ENCODE measurements around the gene COX4I1. TPM values are rescaled to one million over a fixed set of nuclear protein-coding genes. Genes with fewer than 3 reads are reported as not detected.
A peak's percentile ranks its signal among the peaks of the same experiment; 100 is the strongest.
"Not testable (repeated sequence)": the region's sequence is repeated elsewhere in the genome, so short reads cannot be mapped to it uniquely, and the experiment has no call there.

The COX4I1 gene
- total RNA-seq, 1 donor = 297 TPM

DNA sequence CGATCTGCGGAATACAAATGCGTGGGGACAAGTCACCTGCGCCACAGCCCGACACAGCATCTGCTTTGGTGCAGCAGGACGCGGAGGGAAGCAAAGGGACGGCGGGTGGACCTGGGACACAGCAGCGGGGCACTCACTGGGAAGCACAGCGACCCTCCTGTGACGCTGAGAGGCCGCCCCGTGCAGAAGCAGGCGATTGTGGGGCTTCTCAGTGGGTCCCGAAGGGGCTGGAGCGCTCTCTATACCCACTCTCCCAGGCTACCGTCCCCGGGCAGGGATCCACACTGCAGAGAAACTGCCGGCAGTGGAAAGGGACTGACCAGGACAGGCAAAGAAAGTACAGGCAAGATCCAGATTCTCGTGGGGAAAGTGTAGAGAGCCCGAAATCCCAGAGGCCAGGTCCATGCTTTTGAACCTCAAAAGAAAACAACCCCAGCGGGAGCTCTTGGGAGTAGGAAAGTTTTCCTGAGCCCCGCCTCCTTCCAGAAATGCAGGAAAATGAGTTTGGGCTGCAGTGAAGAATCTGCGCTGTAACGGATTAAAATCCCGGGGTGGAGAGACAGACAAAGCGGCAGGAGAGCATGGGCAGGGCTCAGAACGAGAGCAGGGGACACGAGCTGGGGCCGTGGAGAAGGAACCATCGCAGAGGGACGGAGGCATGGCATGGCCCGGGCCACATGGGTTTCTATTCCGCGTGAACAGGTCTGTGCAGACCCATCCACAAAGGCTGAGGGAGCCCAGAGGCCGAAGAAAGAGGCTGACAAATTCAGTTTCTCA, 12.7 kb downstream of the COX4I1 start:
- H3K36me3 ChIP-seq (ENCODE audit: insufficient read depth, low read length) = no peaks in the 10 kb centered on the region
- no peak overlapping the region for H3K4me3 ChIP-seq (ENCODE audit: insufficient read depth, low read length)
- H3K9me3 ChIP-seq (ENCODE audit: low read depth, low read length) = no peaks in the 10 kb centered on the region
- DNase-seq (ENCODE audit: insufficient read length, low spot score, missing footprints) = peak; percentile 79
- no peaks in the 10 kb centered on the region for H4K20me1 ChIP-seq (ENCODE audit: insufficient read depth, low read length)
- no peaks in the 10 kb centered on the region for H3K4me1 ChIP-seq (ENCODE audit: insufficient read depth, low read length)
- peaks cover 27% of the 10 kb centered on the region for H3K27me3 ChIP-seq (ENCODE audit: insufficient read depth, low read length)
- no peak overlapping the region for H2AFZ ChIP-seq (ENCODE audit: low read length)
- no peak overlapping the region for H3K4me2 ChIP-seq (ENCODE audit: insufficient read depth, low read length)
- no peak for TF ChIP-seq CTCF (IDR thresholded peaks at IDR 0.05; ENCODE audit: extremely low read depth, low read depth, low read length)
- no peak overlapping the region for H3K27ac ChIP-seq (ENCODE audit: low read depth, low read length)
- no peaks in the 10 kb centered on the region for H3K79me2 ChIP-seq (ENCODE audit: insufficient read depth, low read length)

DNA sequence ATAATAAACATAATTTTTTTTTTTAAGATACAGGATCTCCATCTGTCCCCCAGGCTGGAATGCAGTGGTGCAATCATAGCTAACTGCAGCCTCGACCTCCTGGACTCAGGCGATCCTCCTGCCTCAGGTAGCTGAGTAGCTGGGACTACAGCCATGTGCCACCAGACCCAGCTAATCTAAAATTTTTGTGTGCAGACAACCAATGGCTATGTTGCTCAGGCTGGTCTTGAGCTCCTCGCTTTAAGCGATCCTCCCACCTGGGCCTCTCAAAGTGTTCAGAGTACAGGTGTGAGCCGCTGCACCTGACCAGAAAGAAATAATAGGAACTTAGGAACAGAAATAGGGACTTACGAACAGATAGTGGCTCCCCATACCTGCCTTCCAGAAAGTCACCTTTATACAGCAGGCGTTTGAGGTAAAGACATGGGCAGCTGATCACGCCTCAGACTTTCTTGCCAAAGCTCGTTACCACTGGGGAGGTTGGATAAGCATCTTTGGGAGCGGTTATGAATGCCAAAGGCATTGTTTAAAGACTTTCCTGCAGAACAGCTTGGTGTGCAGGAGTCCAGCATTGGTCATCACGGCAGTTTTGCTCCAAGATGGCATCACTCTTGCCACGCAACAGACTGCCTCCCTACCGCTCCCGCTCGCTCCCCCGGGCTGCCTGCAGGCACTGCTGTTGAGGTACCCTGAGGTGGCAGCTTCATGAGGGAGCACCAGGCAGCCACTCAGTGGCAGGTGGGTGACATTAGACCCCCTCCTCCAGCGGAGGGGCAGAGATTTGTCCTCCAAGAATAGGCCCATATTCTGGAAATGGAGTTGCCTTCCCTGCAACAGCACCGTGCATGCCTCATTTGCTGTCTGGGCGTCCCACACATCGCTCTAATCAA, 13.6 kb downstream of the COX4I1 start:
- Histone ChIP-seq H3K4me2 (ENCODE audit: insufficient read depth, low read length) (no peak overlapping the region), H3K27me3 (ENCODE audit: insufficient read depth, low read length) (peaks cover 29% of the 10 kb centered on the region), H3K27ac (ENCODE audit: low read depth, low read length) (no peak overlapping the region), H3K79me2 (ENCODE audit: insufficient read depth, low read length) (no peaks in the 10 kb centered on the region), H3K9me3 (ENCODE audit: low read depth, low read length) (no peaks in the 10 kb centered on the region), H3K4me1 (ENCODE audit: insufficient read depth, low read length) (no peaks in the 10 kb centered on the region), H2AFZ (ENCODE audit: low read length) (no peak overlapping the region), H4K20me1 (ENCODE audit: insufficient read depth, low read length) (no peaks in the 10 kb centered on the region), H3K36me3 (ENCODE audit: insufficient read depth, low read length) (no peaks in the 10 kb centered on the region), H3K4me3 (ENCODE audit: insufficient read depth, low read length) (no peak overlapping the region)
- DNase-seq (ENCODE audit: insufficient read length, low spot score, missing footprints) = no peak
- TF ChIP-seq CTCF (IDR thresholded peaks at IDR 0.05; ENCODE audit: extremely low read depth, low read depth, low read length) = no peak

DNA sequence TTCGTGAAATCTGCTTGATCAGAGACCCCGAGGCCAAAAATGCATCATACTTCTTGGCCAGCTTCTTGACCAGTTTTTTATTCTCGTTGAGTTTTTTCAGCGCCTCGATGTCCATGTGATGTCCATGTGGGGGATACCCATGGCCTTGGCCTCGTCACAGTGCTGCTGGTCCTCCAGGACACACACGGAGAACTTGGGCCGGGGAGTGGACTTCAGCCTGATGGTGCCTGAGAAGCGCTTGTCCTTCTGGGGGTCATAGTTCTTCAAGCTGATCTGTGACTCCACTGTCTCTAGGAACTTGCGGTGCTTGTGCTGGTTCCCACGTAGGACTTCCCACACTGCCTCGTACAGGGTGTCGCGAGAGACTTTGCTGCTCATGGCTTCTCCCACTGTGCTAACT, 16.7 kb downstream of the COX4I1 start:
- no peak overlapping the region for H3K27ac ChIP-seq (ENCODE audit: low read depth, low read length)
- no peak for TF ChIP-seq CTCF (IDR thresholded peaks at IDR 0.05; ENCODE audit: extremely low read depth, low read depth, low read length)
- no peaks in the 10 kb centered on the region for H3K9me3 ChIP-seq (ENCODE audit: low read depth, low read length)
- peaks cover 38% of the 10 kb centered on the region for H3K27me3 ChIP-seq (ENCODE audit: insufficient read depth, low read length)
- no peak overlapping the region for H3K4me2 ChIP-seq (ENCODE audit: insufficient read depth, low read length)
- no peak overlapping the region for H2AFZ ChIP-seq (ENCODE audit: low read length)
- H3K36me3 ChIP-seq (ENCODE audit: insufficient read depth, low read length) = no peaks in the 10 kb centered on the region
- no peak for DNase-seq (ENCODE audit: insufficient read length, low spot score, missing footprints)
- no peaks in the 10 kb centered on the region for H3K4me1 ChIP-seq (ENCODE audit: insufficient read depth, low read length)
- H3K79me2 ChIP-seq (ENCODE audit: insufficient read depth, low read length) = no peaks in the 10 kb centered on the region
- H3K4me3 ChIP-seq (ENCODE audit: insufficient read depth, low read length) = no peak overlapping the region
- no peaks in the 10 kb centered on the region for H4K20me1 ChIP-seq (ENCODE audit: insufficient read depth, low read length)

GRCh38 chr16:85817195-85817594, 17.7 kb downstream of the COX4I1 start:
- peaks cover 29% of the 10 kb centered on the region for H3K27me3 ChIP-seq (ENCODE audit: insufficient read depth, low read length)
- not testable (repeated sequence) for DNase-seq (ENCODE audit: insufficient read length, low spot score, missing footprints); H3K4me1 ChIP-seq (ENCODE audit: insufficient read depth, low read length); H4K20me1 ChIP-seq (ENCODE audit: insufficient read depth, low read length); H3K4me3 ChIP-seq (ENCODE audit: insufficient read depth, low read length); H3K9me3 ChIP-seq (ENCODE audit: low read depth, low read length); H2AFZ ChIP-seq (ENCODE audit: low read length); H3K36me3 ChIP-seq (ENCODE audit: insufficient read depth, low read length); H3K27ac ChIP-seq (ENCODE audit: low read depth, low read length); H3K4me2 ChIP-seq (ENCODE audit: insufficient read depth, low read length); H3K79me2 ChIP-seq (ENCODE audit: insufficient read depth, low read length)
